G401.6 (cell line): ENCODE results near the gene ZNF598.
A peak's percentile ranks its signal among the peaks of the same experiment; 100 is the strongest.

Source experiments
- FAIRE-seq: peaks from 2 replicates; lab custom pipeline; 2012; peaks lifted over from hg19 to GRCh38; lab: Jason Lieb, UNC

Gene ZNF598

GRCh38 chr16:2005646-2006045 is 4.0 kb downstream of the ZNF598 start:
- no peak for FAIRE-seq

- FAIRE-seq = no peak
Observed at GRCh38 chr16:2004795-2005517, 4.7 kb downstream of the ZNF598 start.

GRCh38 chr16:2003827-2004641 is 5.6 kb downstream of the ZNF598 start:
- peak; percentile 94 for FAIRE-seq

- FAIRE-seq = no peak
Observed at GRCh38 chr16:2003231-2003826, 6.3 kb downstream of the ZNF598 start.

GRCh38 chr16:2002406-2003230 is 7.0 kb downstream of the ZNF598 start:
- no peak for FAIRE-seq

GRCh38 chr16:2001456-2002355 is 7.9 kb downstream of the ZNF598 start:
- no peak for FAIRE-seq

GRCh38 chr16:2001035-2001434 is 8.6 kb downstream of the ZNF598 start:
- FAIRE-seq = no peak

- FAIRE-seq = no peak
Observed at GRCh38 chr16:1999866-2000514, 9.6 kb downstream of the ZNF598 start.

- no peak for FAIRE-seq
Observed at GRCh38 chr16:1998852-1999801, 10.5 kb downstream of the ZNF598 start.

GRCh38 chr16:1998360-1998835 is 11.2 kb downstream of the ZNF598 start:
- FAIRE-seq = no peak

GRCh38 chr16:1997494-1998359 is 11.9 kb downstream of the ZNF598 start:
- no peak for FAIRE-seq

GRCh38 chr16:1993731-1994131 is 15.9 kb downstream of the ZNF598 start:
- peak; percentile 27 for FAIRE-seq

GRCh38 chr16:1992704-1993317 is 16.8 kb downstream of the ZNF598 start:
- no peak for FAIRE-seq

- FAIRE-seq = no peak
Observed at GRCh38 chr16:1991948-1992703, 17.5 kb downstream of the ZNF598 start.

- no peak for FAIRE-seq
Observed at GRCh38 chr16:1991588-1991947, 18.1 kb downstream of the ZNF598 start.

GRCh38 chr16:1991135-1991551 is 18.5 kb downstream of the ZNF598 start:
- FAIRE-seq = no peak
